ENCODE data around the gene MAPK6.

The MAPK6 gene

DNA sequence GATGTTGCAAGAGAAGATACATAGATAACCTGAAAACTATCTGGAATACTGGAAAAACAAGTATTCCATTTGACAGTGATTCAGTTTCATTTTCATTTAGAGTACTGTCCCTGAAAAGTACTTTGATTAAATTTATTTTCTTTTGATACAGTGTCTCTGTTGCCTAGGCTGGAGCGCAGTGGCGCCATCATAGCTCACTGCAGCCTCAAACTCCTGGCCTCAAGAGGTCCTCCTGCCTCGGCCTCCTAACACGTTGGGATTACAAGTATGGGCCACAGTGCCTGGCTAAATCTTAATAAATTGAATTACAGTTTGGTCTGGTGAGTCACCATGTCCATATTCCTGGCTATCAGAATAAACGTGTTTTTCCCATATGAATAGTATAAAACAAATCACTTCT lies 45.8 kb upstream of the MAPK6 start:
- no peaks in the 10 kb centered on the region for H3K27me3 ChIP-seq
- H3K4me1 ChIP-seq (ENCODE audit: control insufficient read depth in 1 of 2, insufficient read depth in 1 of 2, low read depth in 1 of 2, low read length in 1 of 2) = peaks cover 11 to 17% of the 10 kb centered on the region in 2 experiments
- no peaks in the 10 kb centered on the region for H3K36me3 ChIP-seq
- no peaks in the 10 kb centered on the region for H3K9me3 ChIP-seq
- no peak for TF ChIP-seq CTCF (IDR thresholded peaks at IDR 0.05)
- no peak overlapping the region for H3K4me3 ChIP-seq (ENCODE audit: low read depth in 1 of 2, low read length in 1 of 2)
- no peak overlapping the region for H3K27ac ChIP-seq

DNA sequence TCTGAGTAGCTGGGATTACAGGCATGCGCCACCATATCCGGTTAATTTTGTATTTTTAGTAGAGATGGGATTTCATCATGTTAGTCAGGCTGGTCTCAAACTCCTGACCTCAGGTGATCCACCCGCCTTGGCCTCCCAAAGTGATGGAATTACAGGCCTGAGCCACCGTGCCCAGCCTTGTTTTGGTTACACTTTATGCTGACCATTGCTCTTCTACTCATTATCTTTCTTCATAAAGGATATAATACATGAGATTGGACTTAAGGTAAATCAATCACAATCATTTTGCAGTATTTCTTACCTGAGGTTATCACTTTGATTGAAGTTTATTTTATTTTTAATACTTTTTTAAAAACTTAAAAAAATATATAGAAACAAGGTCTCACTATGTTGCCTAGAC lies 45.2 kb upstream of the MAPK6 start:
- H3K36me3 ChIP-seq = no peaks in the 10 kb centered on the region
- H3K27ac ChIP-seq = no peak overlapping the region
- no peak overlapping the region for H3K4me3 ChIP-seq (ENCODE audit: low read depth in 1 of 2, low read length in 1 of 2)
- no peaks in the 10 kb centered on the region for H3K27me3 ChIP-seq
- no peak for TF ChIP-seq CTCF (IDR thresholded peaks at IDR 0.05)
- H3K9me3 ChIP-seq = no peaks in the 10 kb centered on the region
- peaks cover 11 to 17% of the 10 kb centered on the region in 2 experiments for H3K4me1 ChIP-seq (ENCODE audit: control insufficient read depth in 1 of 2, insufficient read depth in 1 of 2, low read depth in 1 of 2, low read length in 1 of 2)

GRCh38 chr15:51982013-51982769 lies 36.8 kb upstream of the MAPK6 start:
- Histone ChIP-seq H3K27ac (no peak overlapping the region), H3K4me1 (ENCODE audit: control insufficient read depth in 1 of 2, insufficient read depth in 1 of 2, low read depth in 1 of 2, low read length in 1 of 2) (peaks cover 5 to 9% of the 10 kb centered on the region in 2 experiments), H3K4me3 (ENCODE audit: low read depth in 1 of 2, low read length in 1 of 2) (no peak overlapping the region)

GRCh38 chr15:51982770-51983103 lies 36.3 kb upstream of the MAPK6 start:
- Histone ChIP-seq H3K27ac (no peak overlapping the region), H3K27me3 (no peaks in the 10 kb centered on the region), H3K4me3 (ENCODE audit: low read depth in 1 of 2, low read length in 1 of 2) (no peak overlapping the region), H3K36me3 (no peaks in the 10 kb centered on the region), H3K4me1 (ENCODE audit: control insufficient read depth in 1 of 2, insufficient read depth in 1 of 2, low read depth in 1 of 2, low read length in 1 of 2) (peaks cover 5 to 9% of the 10 kb centered on the region in 2 experiments), H3K9me3 (no peaks in the 10 kb centered on the region)
- no peak for TF ChIP-seq CTCF (IDR thresholded peaks at IDR 0.05)

More at GRCh38 chr15:51982013-51982769, 36.8 kb upstream of the MAPK6 start:
- no peaks in the 10 kb centered on the region for H3K9me3 ChIP-seq
- TF ChIP-seq CTCF (IDR thresholded peaks at IDR 0.05) = no peak
- no peaks in the 10 kb centered on the region for H3K27me3 ChIP-seq
- H3K36me3 ChIP-seq = no peaks in the 10 kb centered on the region

- Histone ChIP-seq H3K9me3 (no peaks in the 10 kb centered on the region), H3K27me3 (no peaks in the 10 kb centered on the region), H3K4me1 (ENCODE audit: control insufficient read depth in 1 of 2, insufficient read depth in 1 of 2, low read depth in 1 of 2, low read length in 1 of 2) (no peaks in the 10 kb centered on the region), H3K27ac (no peak overlapping the region), H3K4me3 (ENCODE audit: low read depth in 1 of 2, low read length in 1 of 2) (no peak overlapping the region), H3K36me3 (no peaks in the 10 kb centered on the region)
- TF ChIP-seq CTCF (IDR thresholded peaks at IDR 0.05) = no peak
Observed at GRCh38 chr15:51991141-51991540, 27.9 kb upstream of the MAPK6 start.

Measured in neutrophil (primary cell).